NCI-H446 treated with DMSO at 0.1 percent for 48 hours (cell line): Measurements from ENCODE around the gene CPAMD8.
"Not testable (repeated sequence)": the region's sequence is repeated elsewhere in the genome, so short reads cannot be mapped to it uniquely, and the experiment has no call there.

Experiments
- DNase-seq: peaks from one replicate; lab custom pipeline; 2025; lab: John Stamatoyannopoulos, UW

The CPAMD8 gene

DNA sequence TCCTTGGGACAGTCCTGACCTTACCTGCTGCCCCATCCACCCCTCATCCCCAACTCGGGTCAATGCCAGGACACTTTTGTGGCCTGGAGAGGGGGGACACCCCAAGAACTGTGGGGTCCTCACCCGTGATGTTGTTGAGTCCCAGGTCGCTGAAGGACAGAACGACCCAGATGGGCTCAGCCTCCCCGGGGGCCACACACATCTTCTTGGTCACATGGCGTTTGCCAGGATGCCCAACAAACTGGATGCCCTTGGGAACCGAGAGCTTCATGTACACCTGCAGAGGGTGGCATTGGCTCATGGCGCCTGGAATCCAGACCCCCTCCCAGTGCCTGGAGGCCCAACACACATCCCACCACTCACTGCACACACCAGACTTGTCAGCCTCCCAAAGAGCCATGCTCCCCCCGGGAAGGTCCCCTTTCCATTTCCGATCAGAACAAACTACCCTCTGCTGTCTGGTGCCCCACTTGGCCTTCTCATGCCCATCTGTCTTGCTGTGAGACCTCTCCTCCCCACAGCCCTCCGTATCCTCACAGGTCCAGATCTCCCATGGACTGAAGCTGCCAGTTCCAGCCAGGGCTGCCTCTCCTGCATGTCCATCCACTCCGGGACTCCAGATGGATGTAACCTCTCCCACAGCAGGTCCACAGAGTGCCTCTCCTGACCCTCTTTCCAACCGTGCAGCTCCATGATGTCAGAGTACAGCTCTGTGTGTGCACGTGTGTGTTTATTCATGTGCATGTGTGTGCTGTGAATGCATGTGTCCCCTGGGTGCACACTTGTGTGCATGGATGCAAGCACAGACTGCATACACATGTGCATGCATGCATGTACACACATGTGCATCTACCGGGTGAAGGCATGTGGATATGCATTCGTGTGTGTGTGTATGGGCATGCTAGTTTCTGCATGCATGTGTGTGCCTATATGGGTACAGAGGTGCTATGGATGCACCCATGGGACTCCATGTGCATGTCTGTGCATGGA lies 79.4 kb downstream of the CPAMD8 start:
- no peak for DNase-seq

DNA sequence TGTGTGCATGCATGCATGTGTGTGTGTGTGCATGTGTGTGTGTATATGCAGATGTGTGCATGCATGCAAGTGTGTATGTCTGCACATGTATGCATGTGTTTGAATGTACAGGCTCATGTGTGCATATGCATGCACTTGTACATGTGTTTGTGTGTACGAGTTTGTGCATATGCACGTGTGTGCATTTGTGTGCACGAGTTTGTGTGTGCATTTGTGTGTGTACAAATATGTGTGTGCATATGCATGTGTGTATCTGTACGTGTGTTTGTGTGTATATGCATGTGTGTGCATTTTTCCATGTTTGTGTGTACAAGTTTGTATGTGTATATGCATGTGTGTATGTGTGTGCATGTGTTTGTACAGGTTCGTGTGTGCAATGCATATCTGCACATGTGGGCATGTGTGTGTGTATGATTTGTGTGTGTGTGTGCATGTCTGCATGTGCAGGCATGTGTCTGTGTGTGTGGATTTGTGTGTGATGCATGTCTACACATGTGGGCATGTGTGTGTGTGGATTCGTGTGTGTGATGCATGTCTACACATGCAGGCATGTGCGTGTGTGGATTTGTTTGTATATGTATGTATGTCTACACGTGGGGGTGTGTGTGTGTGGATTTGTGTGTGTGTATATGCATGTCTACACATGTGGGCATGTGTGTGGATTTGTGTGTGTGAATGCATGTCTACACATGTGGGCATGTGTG lies 80.7 kb downstream of the CPAMD8 start:
- DNase-seq: no peak

DNA sequence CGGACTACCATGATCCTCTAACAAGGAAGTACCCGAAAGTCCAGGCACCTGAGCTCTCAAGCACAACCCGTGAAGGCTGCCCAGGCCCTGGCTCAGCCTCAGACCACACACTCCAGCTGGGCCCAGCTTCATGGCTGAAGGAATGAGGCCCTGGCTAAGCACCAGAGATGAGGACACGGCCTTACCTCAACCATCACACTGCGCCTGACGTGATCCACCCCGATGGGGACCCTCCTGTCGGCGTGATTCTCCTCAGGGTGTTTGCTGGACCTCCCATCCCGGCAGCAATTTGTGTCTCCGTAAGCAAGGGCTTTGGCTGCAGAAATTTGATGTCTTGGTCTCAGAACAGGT lies 81.3 kb downstream of the CPAMD8 start:
- DNase-seq: no peak

DNA sequence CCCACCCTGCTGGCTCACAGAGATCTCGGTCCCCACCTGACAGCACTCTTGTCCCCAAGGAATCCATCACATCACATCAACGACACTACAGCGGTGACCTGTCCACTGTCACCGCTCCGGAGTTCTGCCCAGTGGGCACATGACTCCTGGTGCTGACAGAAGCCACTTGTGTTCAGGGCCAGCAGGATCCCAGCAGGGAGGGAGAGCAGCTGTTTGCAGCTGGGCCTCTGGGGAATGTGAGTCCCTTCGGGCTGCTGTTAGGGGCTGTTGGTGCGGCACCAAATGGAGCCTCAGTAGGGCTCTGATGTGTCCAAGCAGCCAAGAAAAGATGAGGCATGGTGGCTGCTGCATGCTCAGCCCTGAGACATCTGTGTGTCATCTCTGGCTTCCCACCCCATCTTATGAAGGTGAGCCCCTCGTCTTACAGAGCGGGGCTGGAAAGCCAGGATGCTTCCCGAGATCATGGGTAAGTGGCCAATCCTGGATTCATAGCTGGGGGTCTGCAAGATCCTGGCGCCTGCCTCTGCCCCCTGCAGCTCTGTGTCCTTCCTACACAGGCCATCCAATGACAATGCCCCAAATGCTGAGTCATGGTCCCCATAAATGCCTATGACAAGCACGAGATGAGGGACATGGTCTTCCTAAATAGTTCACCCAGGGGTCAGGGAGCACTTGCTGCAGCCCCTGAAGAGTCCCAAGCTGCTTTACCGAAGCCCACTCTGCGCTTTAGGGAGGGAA lies 81.8 kb downstream of the CPAMD8 start:
- DNase-seq: no peak

DNA sequence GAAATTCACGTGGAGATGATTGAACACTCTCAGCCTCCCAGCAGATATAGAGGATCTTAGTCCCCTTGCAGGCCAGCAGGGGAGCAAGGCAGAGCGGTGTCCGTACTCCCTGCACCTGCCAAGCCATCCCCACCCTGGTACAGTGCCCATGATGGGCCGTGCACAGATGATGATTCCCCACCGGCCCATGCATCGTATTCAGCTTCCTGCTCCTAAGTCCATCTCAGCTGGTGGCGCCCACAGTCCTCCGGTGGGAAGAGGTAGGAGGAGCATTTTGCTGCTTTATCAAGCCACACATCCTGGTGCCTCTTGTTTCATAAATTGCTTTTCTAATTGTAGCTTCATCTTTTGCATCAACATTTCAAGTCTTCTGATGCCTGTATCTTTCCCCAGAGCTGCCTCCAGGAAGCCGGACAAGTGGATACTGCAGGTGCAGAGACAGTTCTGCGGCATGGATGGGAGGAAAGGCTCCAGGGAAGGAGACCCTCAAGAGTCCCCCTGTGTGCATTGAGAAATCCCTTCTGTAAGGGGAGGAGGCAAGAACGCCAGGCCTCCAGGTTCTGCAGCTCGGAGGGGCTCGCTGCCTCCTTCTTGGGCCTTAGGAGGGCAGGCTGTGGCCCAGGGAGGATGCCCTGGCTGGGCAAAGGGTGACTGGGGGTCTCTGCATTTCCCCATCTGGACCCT lies 82.5 kb downstream of the CPAMD8 start:
- no peak for DNase-seq

DNA sequence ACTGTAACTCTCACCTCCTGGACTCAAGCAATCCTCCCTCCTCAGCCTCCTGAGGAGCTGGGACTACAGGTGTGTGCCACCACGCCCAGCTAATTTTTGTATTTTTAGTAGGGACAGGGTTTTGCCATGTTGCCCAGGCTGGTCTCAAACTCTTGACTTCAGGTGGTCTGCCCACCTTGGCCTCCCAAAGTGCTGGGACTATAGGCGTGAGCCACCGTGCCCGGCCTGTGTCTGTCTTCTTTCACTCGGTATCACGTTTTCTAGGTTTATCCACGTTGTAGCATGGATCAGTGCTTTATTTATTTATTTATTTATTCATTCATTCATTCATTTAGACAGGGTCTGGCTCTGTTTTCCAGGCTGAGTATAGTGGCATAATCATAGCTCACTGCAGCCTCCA lies 83.5 kb downstream of the CPAMD8 start:
- DNase-seq: not testable (repeated sequence)

DNA sequence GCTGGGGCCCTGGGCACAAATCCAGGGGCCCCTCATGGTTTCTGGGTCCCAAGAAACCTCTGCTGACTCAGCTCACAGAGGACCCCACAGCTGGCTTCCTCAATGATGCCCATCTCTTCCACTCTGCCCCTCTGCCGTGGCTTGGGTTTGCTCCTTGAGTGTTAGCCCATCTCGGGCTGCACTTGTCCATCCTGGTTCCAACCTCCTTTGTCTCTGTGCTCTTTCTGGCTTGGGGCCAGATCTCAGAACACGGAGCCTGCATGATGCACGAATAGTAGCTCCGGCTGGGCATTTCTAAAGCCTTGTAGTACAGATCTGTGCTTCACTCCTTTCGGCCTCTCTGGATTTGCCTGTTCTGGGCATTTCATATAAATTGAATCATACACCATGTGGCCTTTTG lies 84.0 kb downstream of the CPAMD8 start:
- DNase-seq: no peak

DNA sequence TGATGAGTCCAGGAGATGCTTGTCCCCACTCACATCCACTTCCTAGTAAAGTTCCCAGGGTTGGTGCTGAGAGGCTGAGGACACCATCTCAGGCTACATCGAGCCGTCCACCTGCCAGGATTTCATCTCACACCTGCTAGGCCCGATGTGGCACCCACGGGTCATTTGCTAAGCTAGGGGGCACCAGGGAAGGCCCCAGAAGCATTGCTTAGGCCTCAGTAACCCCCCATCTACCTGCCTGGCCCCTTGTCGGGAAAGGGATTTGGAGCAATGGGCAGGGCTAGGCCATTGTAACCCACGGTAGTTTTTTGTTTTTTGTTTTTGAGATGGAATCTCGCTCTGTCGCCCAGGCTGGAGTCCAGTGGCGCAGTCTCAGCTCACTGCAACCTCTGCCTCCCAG lies 86.0 kb downstream of the CPAMD8 start:
- DNase-seq: no peak

DNA sequence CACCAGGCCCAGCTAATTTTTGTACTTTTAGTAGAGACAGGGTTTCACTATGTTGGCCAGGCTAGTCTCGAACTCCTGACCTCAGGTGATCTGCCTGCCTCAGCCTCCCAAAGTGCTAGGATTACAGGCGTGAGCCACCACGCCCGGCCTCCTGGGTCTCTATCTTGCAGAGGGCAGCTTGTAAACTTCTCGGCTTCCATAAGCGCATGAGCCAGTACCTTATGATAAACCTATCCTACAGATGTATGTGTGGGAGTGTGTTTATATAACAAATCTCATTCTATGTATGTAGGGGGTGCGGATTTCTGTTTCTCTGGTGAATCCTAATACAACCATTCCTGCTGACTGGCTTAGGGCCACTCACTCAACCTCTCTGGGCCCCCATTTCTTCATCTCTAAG lies 86.5 kb downstream of the CPAMD8 start:
- not testable (repeated sequence) for DNase-seq

DNA sequence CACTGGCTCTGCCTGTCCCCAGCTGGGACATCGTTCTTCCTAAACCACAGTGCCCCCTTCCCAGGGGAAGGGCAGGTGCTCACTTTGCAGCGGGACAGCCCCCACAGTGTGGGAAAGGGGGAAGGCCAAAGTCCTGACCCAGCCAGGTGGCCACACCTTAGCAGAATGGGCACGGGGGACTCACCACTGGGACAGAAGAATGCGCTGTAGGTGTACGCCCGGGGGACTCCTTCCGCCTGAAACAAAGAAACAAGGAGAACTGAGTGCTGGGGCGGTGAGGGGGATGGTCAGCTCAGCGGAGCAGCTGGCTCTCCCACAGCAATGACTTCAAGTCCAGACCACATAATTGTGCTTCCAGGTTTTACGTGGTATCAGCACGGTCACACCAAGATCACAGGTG lies 88.4 kb downstream of the CPAMD8 start:
- DNase-seq: no peak

DNA sequence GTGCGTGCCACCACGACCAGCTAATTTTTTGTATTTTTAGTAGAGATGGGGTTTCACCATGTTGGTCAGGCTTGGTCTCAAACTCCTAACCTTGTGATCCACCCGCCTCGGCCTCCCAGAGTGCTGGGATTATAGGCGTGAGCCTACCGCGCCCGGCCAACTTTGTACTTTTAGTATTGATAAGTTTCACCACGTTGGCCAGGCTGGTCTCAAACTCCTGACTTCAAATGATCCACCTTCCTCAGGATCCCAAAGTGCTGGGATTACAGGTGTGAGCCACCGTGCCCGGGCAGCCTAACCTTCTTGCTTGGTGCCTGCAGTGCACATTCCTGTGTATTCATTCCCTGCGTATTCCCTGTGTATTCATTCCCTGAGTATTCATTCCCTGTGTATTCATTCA lies 88.8 kb downstream of the CPAMD8 start:
- DNase-seq: not testable (repeated sequence)

DNA sequence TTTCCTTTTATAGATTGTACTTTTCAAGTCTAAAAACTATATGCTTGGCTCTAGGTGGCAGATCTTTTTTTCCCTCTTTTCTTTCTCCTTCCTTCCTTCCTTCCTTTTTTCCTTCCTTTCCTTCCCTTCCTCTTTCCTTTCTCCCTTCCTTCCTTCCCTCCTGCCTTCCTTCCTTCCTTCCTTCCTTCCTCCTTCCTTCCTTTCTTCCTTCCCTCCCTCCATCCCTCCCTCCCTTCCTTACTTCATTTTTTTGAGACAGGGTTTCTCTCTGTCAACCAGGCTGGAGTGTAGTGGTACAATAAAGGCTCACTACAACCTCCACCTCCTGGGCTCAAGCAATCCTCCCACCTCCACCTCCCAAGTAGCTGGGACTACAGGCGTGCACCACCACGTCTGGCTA lies 89.7 kb downstream of the CPAMD8 start:
- no peak for DNase-seq

DNA sequence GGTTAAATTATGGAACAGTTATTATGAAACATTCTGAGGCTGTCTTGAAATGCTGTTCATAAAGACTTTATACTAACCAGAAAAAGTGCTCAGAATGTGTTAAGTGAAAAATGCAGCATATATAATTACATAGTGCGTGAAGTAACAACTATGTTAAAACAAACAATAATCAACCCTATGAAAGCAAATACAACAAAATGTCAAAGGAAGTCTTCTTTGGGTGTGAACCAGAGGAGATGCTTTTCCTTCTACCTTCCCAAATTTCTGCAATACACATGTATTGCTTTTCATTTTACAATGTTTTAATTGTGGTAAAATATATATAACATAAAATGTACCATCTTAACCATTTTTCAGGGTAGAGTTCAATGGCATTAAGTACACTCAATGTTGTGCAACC lies 92.1 kb downstream of the CPAMD8 start:
- DNase-seq: no peak

DNA sequence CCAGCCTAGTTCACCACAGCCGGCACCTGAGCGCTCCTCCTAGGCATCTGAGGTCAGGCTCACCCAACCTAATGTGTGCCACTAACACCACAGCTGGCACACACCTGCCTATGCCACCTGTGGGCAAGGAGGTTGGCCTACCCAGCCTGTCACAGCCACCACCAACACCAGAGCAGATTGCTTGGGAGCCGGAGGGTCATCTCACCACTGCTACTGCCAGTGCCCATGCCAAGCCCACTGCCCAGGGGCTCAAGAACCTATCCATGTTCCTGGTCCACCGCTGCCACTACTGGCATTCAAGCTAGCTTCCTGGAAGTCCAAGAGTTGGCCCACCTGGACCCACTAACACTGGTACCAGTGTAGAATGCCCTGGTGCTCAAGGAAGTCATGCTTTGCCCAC lies 95.3 kb downstream of the CPAMD8 start:
- DNase-seq: no peak

DNA sequence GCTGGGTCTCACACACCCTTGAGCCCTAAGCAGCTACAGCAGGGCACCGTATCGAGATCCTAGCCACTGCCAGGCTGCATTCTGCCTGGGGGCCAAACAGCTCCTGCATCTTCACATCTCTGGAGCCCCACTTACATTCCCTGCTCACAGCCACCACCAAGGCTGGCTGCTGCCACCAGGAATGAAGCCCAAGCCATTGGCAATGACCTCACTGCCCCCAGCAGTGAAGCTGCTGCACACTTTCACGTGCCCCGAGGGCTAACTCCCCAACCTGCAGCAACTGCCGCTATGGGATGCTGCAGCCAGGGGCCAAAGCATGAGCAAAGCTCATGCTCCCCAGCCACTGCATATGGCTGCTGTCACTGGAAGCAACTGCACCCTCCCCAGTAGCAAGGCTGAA lies 95.9 kb downstream of the CPAMD8 start:
- no peak for DNase-seq

DNA sequence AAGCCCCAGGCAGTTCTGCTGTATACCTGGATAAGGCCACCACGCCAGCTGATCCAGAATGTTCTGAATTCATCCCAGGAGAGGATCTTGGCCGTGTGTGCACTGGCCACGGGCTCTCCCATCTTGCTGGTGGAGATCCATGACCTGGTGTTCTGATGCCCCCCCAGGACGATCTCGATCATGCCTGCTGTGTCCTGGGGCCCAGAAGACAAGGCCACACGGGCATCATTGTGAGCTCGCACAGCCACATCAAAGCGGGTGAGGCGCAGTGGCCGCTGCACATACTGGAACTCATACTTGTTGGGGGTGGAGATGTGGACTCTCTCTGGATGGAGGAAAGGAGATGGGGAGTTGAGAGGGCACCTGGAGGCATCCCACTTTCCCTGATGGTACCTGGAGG lies 97.7 kb downstream of the CPAMD8 start:
- DNase-seq: no peak

DNA sequence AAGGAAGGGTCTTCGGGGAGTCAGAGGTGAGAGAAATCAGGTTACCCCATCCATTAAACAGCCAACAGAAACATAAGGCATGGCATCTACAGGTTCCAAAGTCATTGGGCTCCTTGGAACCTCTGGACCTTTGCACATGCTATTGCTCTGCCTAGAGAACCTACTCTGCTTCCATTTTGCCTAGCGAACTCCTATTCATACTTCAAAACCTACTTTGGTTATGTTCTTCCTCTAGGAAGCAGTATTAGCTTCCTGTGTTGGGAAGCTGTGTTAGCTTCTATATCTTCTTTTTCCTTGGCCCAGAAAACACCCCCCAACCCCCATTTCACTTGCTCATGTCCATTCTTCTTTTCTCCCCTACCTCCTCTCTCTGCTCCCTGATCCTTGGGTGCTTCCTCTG lies 98.3 kb downstream of the CPAMD8 start:
- DNase-seq: no peak

DNA sequence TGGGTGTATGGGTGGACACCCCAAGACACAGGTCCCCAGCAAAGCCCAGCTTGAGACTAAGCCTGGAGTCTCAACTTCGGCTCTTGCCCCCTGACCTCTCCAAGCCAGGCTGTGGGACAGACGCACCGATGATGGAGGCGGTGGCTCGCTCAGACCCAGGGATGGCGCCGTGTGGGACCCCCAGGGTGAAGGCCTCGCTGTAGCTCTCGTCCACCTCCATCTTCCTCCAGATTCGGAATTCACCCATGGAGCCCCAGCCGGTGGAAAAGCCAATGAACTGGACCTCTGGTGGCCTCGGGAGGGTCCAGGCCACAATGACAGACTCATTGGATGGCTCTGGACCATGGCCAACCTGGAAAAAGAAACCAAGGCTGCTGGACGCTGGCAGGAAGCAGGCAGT lies 98.7 kb downstream of the CPAMD8 start:
- no peak for DNase-seq

DNA sequence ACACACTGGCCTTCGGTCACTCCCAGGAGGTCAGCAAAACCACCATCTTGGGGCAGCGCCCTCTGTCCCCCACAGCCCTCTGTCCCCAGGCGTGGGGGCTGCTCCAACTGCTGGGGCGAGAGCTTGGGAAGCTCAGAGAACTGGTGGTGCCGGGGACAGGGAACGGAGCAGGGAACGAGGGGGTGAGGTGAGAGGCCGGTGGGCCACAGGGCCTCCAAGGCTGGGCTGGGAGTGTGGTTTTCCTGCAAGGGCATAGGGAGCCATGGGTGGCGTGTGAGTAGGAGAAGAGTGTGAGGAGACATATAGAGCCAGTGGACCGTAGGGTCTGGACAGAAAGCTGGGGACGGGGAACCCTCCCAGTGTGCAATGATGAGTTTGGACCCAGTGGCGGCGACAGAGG lies 103.7 kb downstream of the CPAMD8 start:
- DNase-seq: no peak

DNA sequence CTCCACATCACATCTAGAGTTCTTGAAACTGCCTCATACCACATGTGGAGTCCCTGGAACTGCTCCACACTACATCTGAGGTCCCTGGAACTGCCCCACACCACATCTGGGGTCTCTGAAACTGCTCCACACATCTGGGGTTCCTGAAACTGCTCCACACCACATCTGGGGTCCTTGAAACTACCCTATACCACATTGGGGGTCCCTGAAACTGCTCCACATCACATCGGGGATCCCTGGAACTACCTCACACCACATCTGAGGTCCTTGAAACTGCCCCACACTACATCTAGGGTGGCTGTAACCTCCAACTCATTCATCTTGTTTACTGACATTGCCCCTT lies 104.0 kb downstream of the CPAMD8 start:
- DNase-seq: no peak

DNA sequence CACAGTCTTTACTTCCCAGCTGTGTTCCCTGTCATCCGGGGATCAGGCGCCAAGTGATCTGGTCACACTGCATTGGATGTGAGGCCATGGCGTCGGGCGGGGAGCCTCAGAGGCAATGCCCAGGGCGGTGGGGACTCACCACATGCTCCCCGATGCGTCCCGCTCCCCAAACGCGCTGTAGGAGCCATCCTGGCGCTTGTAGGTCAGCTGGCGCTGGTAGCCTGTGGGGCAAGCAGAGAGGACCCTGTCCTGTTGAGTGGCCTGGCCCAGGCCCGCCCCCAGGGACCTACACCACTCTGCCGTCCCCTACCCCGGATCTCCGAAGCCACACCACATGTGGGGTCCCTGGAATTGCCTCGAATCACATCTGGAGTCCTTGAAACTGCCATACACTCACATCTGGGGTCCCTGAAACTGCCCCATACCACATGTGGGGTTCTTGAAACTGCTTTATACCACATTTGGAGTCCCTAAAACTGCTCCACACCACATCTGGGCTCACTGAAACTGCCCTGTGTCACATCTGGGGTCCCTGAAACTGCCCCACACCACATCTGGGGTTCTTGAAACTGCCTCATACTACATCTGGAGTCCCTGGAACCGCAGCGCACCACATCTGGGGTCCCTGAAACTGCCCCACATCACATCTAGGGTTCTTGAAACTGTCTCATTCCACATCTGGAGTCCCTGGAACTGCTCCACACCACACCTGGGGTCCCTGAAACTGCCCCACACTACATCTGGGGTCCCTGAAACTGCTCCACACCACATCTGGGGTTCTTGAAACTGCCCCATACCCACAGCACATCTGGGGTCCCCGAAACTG lies 104.6 kb downstream of the CPAMD8 start:
- DNase-seq: no peak
